Skeletal muscle satellite cell (primary cell): Measurements from ENCODE around the gene TAF3.
A peak's percentile ranks its signal among the peaks of the same experiment; 100 is the strongest.

Experiments
- H3K27me3 ChIP-seq: 2 replicates; pipeline ENCODE4 v1.7.0; 2013; ENCODE audit warnings: low read length; ENCODE audit not compliant: control insufficient read depth, insufficient read depth
- H3K36me3 ChIP-seq: 2 replicates; pipeline ENCODE4 v1.7.0; 2013; ENCODE audit warnings: mild to moderate bottlenecking, control low read depth, low read length; ENCODE audit not compliant: insufficient read depth
- H3K4me1 ChIP-seq: 2 replicates; pipeline ENCODE4 v1.7.0; 2013; ENCODE audit warnings: low read length; ENCODE audit not compliant: control insufficient read depth, insufficient read depth
- H3K4me2 ChIP-seq: 2 replicates; pipeline ENCODE4 v1.7.0; 2013; ENCODE audit warnings: mild to moderate bottlenecking, low read length
- H3K4me3 ChIP-seq: 2 replicates; pipeline ENCODE4 v1.7.0; 2013; ENCODE audit warnings: low read length
- H3K9ac ChIP-seq: 2 replicates; pipeline ENCODE4 v1.7.0; 2013; ENCODE audit warnings: mild to moderate bottlenecking, low read depth, low read length, moderate library complexity
- H3K9me3 ChIP-seq: replicated peaks from 2 replicates; pipeline ENCODE4 v1.7.0; 2013; ENCODE audit warnings: mild to moderate bottlenecking, control low read depth, low read length

The TAF3 gene

DNA sequence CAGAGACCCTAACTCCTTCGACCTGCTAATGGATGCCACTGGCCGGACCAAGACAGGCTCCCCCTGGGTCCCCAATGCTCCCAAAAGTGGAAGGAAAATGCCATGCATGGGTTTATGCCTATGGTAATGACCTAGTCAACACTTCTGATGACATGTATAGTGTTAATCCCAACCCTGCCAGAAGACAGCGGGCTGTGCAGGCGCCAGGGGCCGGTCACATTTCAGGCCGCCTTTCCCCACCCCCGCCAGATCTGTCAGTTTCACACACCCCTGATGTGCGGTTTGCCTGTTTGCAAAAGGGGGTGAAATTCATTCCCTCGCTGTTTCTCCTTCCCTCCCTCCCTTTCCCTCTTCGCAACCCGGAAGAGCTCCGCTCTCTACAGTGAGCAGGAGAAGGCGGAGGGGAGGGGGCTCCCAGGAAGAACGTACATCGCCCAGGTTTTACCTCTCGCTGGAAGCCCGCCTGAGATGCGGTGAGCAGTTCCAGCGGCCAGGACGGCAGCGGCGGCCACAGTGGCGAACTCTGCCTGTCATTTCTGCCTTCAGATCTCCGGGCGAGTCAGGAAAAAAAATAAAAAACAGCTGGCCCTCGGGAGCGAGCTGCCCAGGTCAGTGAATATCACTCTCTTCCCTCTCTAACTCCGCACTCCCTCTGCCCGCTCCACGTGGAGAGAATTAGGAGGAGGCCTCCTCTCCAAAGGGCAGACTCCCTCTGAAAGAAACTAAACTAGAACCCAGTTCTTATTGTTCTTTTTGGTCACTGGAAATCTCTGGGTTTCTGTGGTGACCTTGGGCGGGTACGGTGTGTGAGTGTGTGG is 226.8 kb downstream of the TAF3 start:
- Histone ChIP-seq H3K36me3 (no peaks in the 10 kb centered on the region), H3K9me3 (no peaks in the 10 kb centered on the region), H3K4me1 (peaks cover 25% of the 10 kb centered on the region), H3K4me2 (peak overlapping the region; percentile 93), H3K27me3 (peaks cover 98% of the 10 kb centered on the region), H3K9ac (no peak overlapping the region), H3K4me3 (peak overlapping the region; percentile 63)

DNA sequence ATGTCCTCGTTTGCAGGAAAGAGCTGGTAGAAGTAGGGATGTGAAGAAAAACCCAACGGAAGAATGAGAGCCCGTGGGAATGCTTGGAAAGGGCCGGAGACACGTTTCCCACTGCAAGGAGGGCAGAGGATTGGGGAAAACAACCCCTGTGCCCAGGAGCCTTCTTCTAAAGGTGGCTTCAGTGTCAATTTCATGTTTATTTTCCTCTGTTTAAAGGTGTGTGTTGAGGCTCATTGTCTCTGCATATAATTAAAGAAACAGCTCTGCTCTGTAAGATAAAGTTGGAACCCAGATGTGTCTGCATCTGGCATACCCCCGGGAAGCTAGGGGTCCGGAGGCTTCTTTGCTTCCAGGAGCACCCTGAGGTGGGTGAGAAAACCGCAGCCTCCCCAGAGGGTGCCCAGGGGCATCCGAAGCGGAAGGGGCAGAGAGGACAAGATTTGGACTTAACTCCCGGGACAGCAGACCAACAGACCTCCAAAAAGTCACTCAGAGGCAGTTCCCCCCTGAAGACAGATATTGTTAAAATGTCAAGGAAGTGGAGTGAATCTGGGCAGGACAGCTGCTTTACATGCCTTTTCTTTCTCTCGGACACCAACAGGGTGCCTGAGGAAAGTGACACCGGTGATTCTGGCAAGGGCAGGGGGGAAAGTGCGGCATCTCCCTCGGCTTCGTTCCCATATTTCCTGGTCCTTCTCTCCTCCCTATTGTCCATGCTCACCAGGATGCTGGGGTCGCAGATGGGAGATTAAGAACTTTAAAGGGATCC is 227.6 kb downstream of the TAF3 start:
- Histone ChIP-seq H3K4me1 (peaks cover 33% of the 10 kb centered on the region), H3K4me3 (peak overlapping the region; percentile 63), H3K9me3 (no peaks in the 10 kb centered on the region), H3K36me3 (no peaks in the 10 kb centered on the region), H3K27me3 (peaks cover 98% of the 10 kb centered on the region), H3K9ac (no peak overlapping the region), H3K4me2 (peak overlapping the region; percentile 93)

DNA sequence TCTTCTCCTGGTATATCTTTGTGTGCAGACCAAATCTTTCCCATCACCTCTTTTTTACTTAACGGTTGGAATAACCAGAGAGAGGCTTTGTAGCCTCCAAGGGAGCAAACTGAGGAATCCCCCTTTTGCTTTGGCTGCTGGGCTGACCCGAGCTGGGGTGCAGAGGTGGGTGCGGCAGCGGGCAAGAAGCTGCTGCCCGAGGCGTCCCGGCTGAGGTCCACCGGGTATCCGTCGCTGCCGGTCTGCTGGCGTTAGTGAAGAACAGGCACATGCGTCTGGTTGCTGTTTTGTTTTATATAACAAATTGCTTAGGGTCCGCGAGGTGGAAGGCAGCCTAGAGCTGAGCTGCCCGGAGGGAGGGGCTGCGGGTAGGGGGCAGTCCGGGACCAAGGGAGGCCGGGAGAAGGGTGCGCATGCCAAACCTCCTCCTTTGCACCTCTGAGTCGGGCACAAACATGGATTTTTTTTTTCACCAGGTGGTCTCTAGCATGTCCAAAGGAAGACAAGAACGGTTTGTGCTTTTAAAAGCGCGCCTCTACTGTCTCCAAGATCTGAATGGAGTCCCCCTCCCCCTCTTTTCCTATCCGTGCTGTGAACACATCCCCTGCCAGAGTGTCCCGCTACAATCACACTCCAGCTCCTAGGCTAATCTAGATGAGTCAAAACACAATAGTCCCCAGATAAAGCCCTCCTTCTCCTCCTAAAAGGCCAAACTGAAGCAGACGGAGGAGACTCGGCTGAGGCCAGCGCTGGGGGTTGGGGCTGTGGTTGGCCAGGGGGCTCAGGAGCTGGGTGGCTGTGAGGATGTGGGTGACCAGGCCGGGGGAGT is 229.4 kb downstream of the TAF3 start:
- Histone ChIP-seq H3K9me3 (no peaks in the 10 kb centered on the region), H3K27me3 (peaks cover 98% of the 10 kb centered on the region), H3K9ac (no peak overlapping the region), H3K4me3 (no peak overlapping the region), H3K4me2 (peak overlapping the region; percentile 0), H3K4me1 (peaks cover 35% of the 10 kb centered on the region), H3K36me3 (no peaks in the 10 kb centered on the region)

DNA sequence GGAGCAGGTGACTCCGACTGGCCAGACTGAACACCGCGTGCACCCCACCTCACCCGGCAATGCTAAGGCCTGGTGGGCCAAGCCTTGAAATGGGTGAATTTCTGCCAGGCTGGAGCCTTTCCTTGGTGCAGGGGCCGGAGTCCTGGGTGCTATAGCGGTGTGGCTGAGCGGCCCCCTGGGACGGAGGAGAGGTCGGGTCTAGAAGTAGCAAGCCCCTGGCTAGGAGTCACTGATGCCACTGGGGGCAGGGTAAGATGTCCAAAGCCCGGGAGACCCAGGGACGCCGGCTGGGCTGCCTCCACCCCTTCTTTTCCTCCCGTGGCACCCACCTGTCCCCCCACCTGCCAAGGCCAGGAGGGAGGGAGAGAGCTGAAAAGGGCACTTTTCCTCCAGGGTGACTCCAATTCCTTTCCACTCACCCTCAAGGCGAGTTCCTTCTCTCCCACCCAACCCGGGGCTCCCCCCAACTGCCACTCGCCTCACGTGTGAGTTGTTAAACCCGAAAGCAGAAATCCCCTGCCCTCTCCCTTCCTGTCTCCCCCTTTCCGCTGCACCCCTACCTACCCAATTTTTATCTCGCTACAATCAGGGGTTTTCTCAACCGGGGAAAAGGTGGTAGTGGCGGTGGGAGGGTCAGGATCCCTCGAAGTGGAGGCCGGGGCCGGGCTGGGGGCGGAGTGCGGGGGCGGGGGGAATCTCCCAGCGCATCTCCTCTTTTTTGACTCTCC is 230.1 kb downstream of the TAF3 start:
- Histone ChIP-seq H3K9ac (no peak overlapping the region), H3K9me3 (no peaks in the 10 kb centered on the region), H3K4me2 (no peak overlapping the region), H3K27me3 (peaks cover 96% of the 10 kb centered on the region), H3K4me1 (peaks cover 41% of the 10 kb centered on the region), H3K4me3 (no peak overlapping the region), H3K36me3 (no peaks in the 10 kb centered on the region)

DNA sequence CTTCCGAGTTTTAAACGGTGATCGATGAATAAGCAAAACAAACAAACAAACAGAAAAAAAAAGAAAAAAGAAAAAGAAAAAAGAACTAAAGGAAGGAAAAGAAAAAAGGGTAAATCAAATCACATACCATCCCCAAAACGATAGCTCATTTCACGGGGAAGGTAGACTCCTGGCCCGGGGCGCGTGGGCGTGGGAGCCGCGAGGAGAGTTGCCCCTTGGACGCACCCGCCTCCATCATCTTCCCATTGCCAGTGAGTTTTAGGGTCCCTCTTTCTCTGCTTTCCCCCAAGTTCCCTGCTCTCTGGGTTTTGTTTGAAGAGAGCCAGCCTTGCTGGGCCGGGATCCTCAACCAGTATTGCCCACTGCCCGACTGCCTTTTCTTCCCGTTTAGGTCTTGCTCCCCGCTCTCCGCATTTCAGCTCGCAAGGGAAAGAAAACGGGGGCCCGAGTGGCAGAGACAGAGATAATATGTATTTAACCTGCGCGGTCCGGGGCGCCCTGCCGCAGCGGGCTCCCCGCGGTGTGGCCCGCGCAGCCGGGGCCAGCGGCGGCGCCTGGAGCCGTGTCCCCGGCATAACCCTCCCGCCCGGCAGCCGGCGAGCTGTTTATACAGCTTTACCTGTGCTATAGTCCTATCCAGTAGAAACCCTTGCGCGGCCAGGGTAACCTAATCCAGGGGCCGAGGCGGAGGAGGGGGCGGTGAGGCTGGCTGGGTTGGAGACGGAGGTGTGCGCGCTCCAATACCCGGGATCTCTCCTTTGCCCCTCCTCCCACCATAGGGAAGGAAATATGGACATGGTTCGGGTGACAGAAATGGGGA is 230.9 kb downstream of the TAF3 start:
- Histone ChIP-seq H3K36me3 (no peaks in the 10 kb centered on the region), H3K27me3 (peaks cover 88% of the 10 kb centered on the region), H3K4me2 (peak overlapping the region; percentile 97), H3K4me1 (peaks cover 46% of the 10 kb centered on the region), H3K9ac (no peak overlapping the region), H3K4me3 (peak overlapping the region; percentile 66), H3K9me3 (no peaks in the 10 kb centered on the region)

DNA sequence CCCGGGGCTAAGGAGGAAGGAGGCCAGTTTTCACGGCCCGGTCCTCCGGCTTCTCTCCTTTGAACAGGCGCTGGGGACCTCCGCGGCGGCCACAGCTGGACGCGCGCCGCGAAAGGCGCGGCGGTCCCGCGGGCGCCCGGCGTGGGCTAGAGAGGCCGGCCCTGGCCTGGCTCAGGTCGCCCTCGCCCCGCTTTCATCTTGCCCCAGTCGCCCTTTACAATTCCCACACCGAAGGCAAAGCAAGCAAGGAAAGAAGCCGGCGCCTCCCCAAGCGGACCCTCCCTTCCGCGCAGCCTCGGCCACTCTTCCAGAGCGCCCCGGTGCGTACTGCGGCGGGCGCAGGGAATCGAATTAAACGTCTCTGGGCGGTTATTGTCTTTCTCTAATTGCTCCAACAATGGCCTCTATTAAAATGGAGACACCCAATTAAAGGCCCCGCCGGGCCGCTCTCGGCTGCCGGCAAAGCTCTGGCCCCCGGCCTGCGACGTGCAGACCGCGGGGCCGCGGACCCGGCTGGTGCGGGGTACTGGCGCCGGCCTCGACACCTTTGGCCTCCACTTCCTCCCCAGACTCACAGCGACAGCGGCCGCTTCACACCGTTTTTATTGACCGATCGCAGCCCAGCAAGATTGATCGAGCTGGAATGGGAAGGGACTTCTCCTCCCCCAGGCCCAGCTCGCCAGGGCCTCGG is 231.7 kb downstream of the TAF3 start:
- Histone ChIP-seq H3K4me2 (peak overlapping the region; percentile 97), H3K36me3 (no peaks in the 10 kb centered on the region), H3K4me1 (peaks cover 41% of the 10 kb centered on the region), H3K9me3 (no peaks in the 10 kb centered on the region), H3K9ac (no peak overlapping the region), H3K4me3 (peak overlapping the region; percentile 66), H3K27me3 (peaks cover 81% of the 10 kb centered on the region)

DNA sequence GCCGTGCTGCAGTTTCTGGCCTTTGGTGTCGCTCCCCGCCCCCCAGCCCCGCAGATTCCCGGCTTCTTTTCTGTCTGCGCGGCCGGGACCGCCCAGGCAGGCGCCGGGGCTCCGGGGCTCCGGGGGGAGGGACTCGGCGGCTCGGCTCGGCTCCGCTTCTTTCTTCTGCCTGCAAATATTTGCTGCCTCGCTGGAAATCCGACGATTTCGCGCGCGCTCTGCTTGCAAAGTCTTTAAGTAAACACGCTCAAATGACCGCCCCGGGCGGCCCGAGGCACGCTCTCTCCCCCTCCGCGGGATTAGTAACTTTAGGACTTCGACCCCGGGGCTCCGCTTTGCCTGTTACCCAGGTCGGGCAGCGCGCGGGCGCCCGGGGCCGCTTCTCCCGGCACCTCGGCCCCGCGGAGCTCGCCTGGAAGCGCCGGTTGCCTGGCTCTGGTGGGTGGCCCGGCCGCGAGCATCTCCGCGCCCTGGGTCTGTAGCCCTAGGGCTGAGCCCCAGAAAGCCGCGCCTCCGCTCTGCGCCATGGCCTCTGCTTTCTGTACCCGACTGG is 232.3 kb downstream of the TAF3 start:
- no peaks in the 10 kb centered on the region for H3K9me3 ChIP-seq
- peaks cover 74% of the 10 kb centered on the region for H3K27me3 ChIP-seq
- peak overlapping the region; percentile 97 for H3K4me2 ChIP-seq
- H3K9ac ChIP-seq: no peak overlapping the region
- peaks cover 37% of the 10 kb centered on the region for H3K4me1 ChIP-seq
- H3K4me3 ChIP-seq: peak overlapping the region; percentile 66
- H3K36me3 ChIP-seq: no peaks in the 10 kb centered on the region

DNA sequence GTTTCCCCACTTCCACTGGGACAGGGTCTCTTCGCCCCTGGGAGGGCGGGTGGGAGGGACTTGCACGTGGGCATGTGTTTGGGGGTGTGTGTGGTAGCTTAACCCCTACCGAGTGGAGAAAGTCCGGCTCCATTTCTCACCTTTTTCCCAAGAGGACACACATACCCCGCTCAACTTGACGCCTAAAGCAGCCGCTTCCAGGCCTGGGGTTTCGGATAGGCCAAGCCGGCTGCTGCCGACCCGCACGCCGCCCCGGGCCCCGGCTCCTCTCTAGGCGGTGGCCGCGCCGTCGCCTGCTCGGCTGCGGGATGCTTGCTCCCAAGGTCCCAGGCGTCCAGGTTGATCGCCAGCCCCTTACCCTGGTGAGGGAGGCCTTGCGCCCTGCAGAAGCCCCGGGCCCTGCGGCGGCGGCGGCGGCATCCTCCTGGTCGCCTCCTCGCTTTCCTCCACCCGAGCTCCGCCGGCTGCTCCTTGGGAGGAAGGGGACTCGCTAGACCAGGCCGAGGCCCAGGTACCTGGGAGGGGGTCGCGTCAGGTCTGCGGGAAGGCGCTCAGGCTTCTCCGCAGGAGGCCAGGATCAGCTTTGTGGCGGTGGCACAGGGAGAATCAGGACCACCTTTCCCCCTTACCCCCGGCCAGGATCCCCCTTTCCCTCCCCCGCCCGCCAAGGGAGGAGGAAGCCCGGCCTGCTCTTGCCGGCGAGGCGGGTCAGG is 233.0 kb downstream of the TAF3 start:
- Histone ChIP-seq H3K27me3 (peaks cover 68% of the 10 kb centered on the region), H3K9me3 (no peaks in the 10 kb centered on the region), H3K9ac (no peak overlapping the region), H3K4me1 (peaks cover 35% of the 10 kb centered on the region), H3K4me2 (peak overlapping the region; percentile 97), H3K36me3 (no peaks in the 10 kb centered on the region), H3K4me3 (no peak overlapping the region)

DNA sequence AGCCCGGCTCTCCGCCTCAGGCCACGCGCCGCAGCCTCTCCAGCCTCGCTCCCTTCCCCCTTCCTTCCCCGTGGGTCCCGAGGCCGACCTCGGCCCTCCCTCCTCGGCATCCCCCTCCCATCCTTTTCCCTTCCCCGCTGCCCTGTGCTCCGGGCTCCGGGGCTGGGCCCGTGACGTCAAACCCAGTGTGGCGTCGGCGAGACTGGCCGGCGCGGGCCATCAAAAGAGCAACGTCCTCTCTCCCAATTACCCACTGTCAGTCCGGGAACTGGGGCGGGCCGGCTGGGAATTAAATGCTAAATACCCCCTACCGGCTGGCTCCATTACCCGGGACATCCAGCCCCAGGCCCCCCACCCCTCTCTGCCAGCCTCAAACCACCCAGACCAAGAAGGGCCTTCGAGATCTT is 233.5 kb downstream of the TAF3 start:
- peaks cover 35% of the 10 kb centered on the region for H3K4me1 ChIP-seq
- no peaks in the 10 kb centered on the region for H3K36me3 ChIP-seq
- no peak overlapping the region for H3K4me3 ChIP-seq
- no peak overlapping the region for H3K9ac ChIP-seq
- peak overlapping the region; percentile 90 for H3K4me2 ChIP-seq
- H3K27me3 ChIP-seq: peaks cover 62% of the 10 kb centered on the region
- no peaks in the 10 kb centered on the region for H3K9me3 ChIP-seq
